ENCODE data around the gene SCAPER. TPM values are rescaled to one million over a fixed set of nuclear protein-coding genes. Genes with fewer than 3 reads are reported as not detected.

SCAPER gene
- total and polyA plus RNA-seq, 10 of the 15 experiments (the other 5 are each of a cell fraction or from before 2014, with no cell fraction given) = 1.0 to 7.7 (median 3.9) TPM

DNA sequence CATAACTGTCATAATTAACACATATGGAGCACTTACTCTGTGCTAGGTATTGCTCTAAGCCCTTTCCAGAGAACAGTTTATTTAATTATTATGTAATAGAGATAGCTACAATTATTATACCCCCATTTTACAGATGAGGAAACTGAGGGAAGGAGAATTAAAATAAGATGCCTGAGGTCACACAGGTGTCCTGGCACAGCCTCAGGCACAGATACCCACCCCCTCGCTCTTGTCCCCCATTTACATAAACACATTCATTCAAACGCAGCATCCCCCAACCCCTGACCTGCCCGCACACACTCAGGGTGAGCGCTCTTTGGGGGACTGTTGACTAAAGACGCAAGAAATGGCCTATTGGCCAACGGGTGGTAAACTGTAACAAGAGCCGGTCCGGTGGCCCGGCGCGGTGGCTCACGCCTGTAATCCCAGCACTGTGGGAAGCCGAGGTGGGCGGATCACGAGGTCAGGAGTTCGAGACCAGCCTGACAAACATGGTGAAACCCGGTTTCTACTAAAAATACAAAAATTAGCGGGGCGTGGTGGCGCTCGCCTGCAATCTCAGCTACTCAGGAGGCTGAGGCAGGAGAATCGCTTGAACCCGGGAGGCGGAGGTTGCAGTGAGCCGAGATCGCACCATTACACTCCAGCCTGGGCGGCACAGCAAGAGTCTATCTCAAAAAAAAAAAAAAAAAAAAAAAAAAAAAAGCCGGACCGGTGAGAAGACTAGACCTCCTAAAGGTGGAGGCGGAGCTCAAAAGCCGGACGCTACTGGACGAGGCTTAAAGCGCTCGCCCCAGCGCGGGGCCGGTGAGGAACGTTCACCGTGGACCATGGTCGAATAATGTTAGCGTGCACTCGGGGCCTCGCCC, 570.5 kb downstream of the SCAPER start:
- H3K9me3 ChIP-seq (replicated peaks; ENCODE audit: control insufficient read depth, insufficient read depth, low read length) = no peaks in the 10 kb centered on the region; the same call in 2 of the 3 replicates
- ATAC-seq (no peak), FAIRE-seq (no peak), DNase-seq (ENCODE audit: low read depth, low spot score) (no peak)
- CTCF ChIA-PET = interaction anchor here (0.5 to 3.0 kb wide), 9 partner anchors 9 to 506 kb away, joined by 3 to 21 read pairs (median 6); no protein-coding TSS in a partner anchor
- RAD21 ChIA-PET (ENCODE audit: unreplicated experiment) = interaction anchor here (0.7 to 1.1 kb wide), 3 partner anchors 99 to 149 kb away, joined by 3 to 4 read pairs (median 4); no protein-coding TSS in a partner anchor
- H3K27ac ChIP-seq (ENCODE audit: control insufficient read depth, insufficient read depth) = no peak overlapping the region
- WGBS (ENCODE audit: insufficient coverage, insufficient replicate concordance, low lambda C conversion rate, missing lambda C conversion rate) = 57% methylated on average over 39 of the region's 44 CpGs
- H4K20me1 ChIP-seq (ENCODE audit: control insufficient read depth, insufficient read depth) = no peaks in the 10 kb centered on the region
- intact Hi-C loops (cut with micrococcal nuclease; ENCODE audit: unreplicated experiment) (loop anchor here (5.0 kb wide), 2 partner anchors 97 to 142 kb away; no protein-coding TSS in a partner anchor), in situ Hi-C loops (cut with MboI) (no loop called here)
- H3K79me2 ChIP-seq (ENCODE audit: control insufficient read depth, insufficient read depth, low read length) = no peaks in the 10 kb centered on the region; the same call in 1 of the 2 replicates
- peak overlapping the region; percentile 91 for H3K4me2 ChIP-seq (ENCODE audit: control insufficient read depth, insufficient read depth)
- TF ChIP-seq, protein P1, sequence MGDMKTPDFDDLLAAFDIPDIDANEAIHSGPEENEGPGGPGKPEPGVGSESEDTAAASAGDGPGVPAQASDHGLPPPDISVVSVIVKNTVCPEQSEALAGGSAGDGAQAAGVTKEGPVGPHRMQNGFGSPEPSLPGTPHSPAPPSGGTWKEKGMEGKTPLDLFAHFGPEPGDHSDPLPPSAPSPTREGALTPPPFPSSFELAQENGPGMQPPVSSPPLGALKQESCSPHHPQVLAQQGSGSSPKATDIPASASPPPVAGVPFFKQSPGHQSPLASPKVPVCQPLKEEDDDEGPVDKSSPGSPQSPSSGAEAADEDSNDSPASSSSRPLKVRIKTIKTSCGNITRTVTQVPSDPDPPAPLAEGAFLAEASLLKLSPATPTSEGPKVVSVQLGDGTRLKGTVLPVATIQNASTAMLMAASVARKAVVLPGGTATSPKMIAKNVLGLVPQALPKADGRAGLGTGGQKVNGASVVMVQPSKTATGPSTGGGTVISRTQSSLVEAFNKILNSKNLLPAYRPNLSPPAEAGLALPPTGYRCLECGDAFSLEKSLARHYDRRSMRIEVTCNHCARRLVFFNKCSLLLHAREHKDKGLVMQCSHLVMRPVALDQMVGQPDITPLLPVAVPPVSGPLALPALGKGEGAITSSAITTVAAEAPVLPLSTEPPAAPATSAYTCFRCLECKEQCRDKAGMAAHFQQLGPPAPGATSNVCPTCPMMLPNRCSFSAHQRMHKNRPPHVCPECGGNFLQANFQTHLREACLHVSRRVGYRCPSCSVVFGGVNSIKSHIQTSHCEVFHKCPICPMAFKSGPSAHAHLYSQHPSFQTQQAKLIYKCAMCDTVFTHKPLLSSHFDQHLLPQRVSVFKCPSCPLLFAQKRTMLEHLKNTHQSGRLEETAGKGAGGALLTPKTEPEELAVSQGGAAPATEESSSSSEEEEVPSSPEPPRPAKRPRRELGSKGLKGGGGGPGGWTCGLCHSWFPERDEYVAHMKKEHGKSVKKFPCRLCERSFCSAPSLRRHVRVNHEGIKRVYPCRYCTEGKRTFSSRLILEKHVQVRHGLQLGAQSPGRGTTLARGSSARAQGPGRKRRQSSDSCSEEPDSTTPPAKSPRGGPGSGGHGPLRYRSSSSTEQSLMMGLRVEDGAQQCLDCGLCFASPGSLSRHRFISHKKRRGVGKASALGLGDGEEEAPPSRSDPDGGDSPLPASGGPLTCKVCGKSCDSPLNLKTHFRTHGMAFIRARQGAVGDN (IDR thresholded peaks at IDR 0.05) = no peak
- no peak for TF ChIP-seq BACH1 (IDR thresholded peaks at IDR 0.05; ENCODE audit: borderline replicate concordance)
- no peak for TF ChIP-seq SIN3A (IDR thresholded peaks at IDR 0.05; ENCODE audit: low read depth, low read length)
- no peak for TF ChIP-seq PAX5 (IDR thresholded peaks at IDR 0.05; ENCODE audit: borderline replicate concordance, low read depth, low read length)
- TF ChIP-seq YY1 (IDR thresholded peaks at IDR 0.05; ENCODE audit: low read depth, low read length) = no peak
- no peak for TF ChIP-seq NRF1 (conservative IDR thresholded peaks at IDR 0.05; ENCODE audit: low read depth, low read length)
- TF ChIP-seq, protein P2, sequence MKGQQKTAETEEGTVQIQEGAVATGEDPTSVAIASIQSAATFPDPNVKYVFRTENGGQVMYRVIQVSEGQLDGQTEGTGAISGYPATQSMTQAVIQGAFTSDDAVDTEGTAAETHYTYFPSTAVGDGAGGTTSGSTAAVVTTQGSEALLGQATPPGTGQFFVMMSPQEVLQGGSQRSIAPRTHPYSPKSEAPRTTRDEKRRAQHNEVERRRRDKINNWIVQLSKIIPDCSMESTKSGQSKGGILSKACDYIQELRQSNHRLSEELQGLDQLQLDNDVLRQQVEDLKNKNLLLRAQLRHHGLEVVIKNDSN (IDR thresholded peaks at IDR 0.05; ENCODE audit: borderline replicate concordance, extremely low read length, insufficient read depth, low read depth, low read length) = no peak
- H3K9ac ChIP-seq (ENCODE audit: control insufficient read depth, insufficient read depth, low read length) = no peak overlapping the region; the same call in 1 of the 2 replicates
- H3K4me3 ChIP-seq = no peak overlapping the region; the same call in 1 of the 2 replicates
- no TSS peak for BruUV-seq (replicated peaks)
- peaks cover 17% of the 10 kb centered on the region for H3K4me1 ChIP-seq (ENCODE audit: control insufficient read depth, insufficient read depth, low read length)
- POLR2A ChIA-PET = no interaction called here
- peak overlapping the region; percentile 59 for H2AFZ ChIP-seq (ENCODE audit: control insufficient read depth, low read depth, low read length)
- H3K36me3 ChIP-seq (ENCODE audit: control insufficient read depth in 2 of 2, insufficient read depth in 2 of 2, low read length in 1 of 2) = no peaks in the 10 kb centered on the region
- SMC1A ChIA-PET (ENCODE audit: uncharacterized antibody, unreplicated experiment) = interaction anchor here (0.8 to 1.9 kb wide), 4 partner anchors 9 to 119 kb away, joined by 3 to 5 read pairs (median 3); no protein-coding TSS in a partner anchor
- peaks cover 5 to 14% of the 10 kb centered on the region in 2 experiments; a peak in 3 of 4 replicates for H3K27me3 ChIP-seq (replicated peaks in 1 of 2; ENCODE audit: control insufficient read depth in 2 of 2, insufficient read depth in 2 of 2, low read length in 1 of 2)

All from GM12878 (cell line).